ENCODE measurements around the gene WNT1.

Gene WNT1

GRCh38 chr12:48985901-48986300, 7.8 kb downstream of the WNT1 start:
- Histone ChIP-seq H3K4me3 (ENCODE audit: low read length) (no peak overlapping the region), H3K79me2 (ENCODE audit: control insufficient read depth, low read length) (no peaks in the 10 kb centered on the region), H3F3A (ENCODE audit: control insufficient read depth, insufficient read depth) (no peaks in the 10 kb centered on the region), H4K20me1 (ENCODE audit: control insufficient read depth, insufficient read depth, low read depth, low read length) (no peaks in the 10 kb centered on the region), H3K4me2 (ENCODE audit: low read length) (no peak overlapping the region), H3K27ac (ENCODE audit: low read depth, low read length) (no peak overlapping the region), H3K4me1 (ENCODE audit: control insufficient read depth, low read length) (peaks cover 8% of the 10 kb centered on the region), H3K9me3 (ENCODE audit: control insufficient read depth, insufficient read depth, low read length) (no peaks in the 10 kb centered on the region), H3K27me3 (ENCODE audit: control insufficient read depth, low read length) (peaks cover 71% of the 10 kb centered on the region), H3K9me2 (replicated peaks; ENCODE audit: control insufficient read depth, low read length) (no peaks in the 10 kb centered on the region), H3K36me3 (ENCODE audit: control insufficient read depth, low read length) (no peaks in the 10 kb centered on the region)
- no peak for TF ChIP-seq EZH2phosphoT487 (IDR thresholded peaks at IDR 0.05; ENCODE audit: borderline replicate concordance, low read length)

GRCh38 chr12:48986720-48987291, 8.7 kb downstream of the WNT1 start:
- no peaks in the 10 kb centered on the region for H3F3A ChIP-seq (ENCODE audit: control insufficient read depth, insufficient read depth)
- no peaks in the 10 kb centered on the region for H3K79me2 ChIP-seq (ENCODE audit: control insufficient read depth, low read length)
- H4K20me1 ChIP-seq (ENCODE audit: control insufficient read depth, insufficient read depth, low read depth, low read length): no peaks in the 10 kb centered on the region
- no peak for TF ChIP-seq CTCF (IDR thresholded peaks at IDR 0.05; ENCODE audit: low read depth, low read length, poor library complexity, severe bottlenecking)
- TF ChIP-seq EZH2phosphoT487 (IDR thresholded peaks at IDR 0.05; ENCODE audit: borderline replicate concordance, low read length): no peak
- no peak overlapping the region for H3K4me3 ChIP-seq (ENCODE audit: low read length)
- H3K4me2 ChIP-seq (ENCODE audit: low read length): no peak overlapping the region
- H3K27ac ChIP-seq (ENCODE audit: low read depth, low read length): no peak overlapping the region
- peaks cover 66% of the 10 kb centered on the region for H3K27me3 ChIP-seq (ENCODE audit: control insufficient read depth, low read length)
- H3K9me3 ChIP-seq (ENCODE audit: control insufficient read depth, insufficient read depth, low read length): no peaks in the 10 kb centered on the region
- H3K9me2 ChIP-seq (replicated peaks; ENCODE audit: control insufficient read depth, low read length): no peaks in the 10 kb centered on the region
- no peaks in the 10 kb centered on the region for H3K36me3 ChIP-seq (ENCODE audit: control insufficient read depth, low read length)
- H3K4me1 ChIP-seq (ENCODE audit: control insufficient read depth, low read length): no peaks in the 10 kb centered on the region

GRCh38 chr12:48988030-48988649, 10.0 kb downstream of the WNT1 start:
- Histone ChIP-seq H3F3A (ENCODE audit: control insufficient read depth, insufficient read depth) (no peaks in the 10 kb centered on the region), H3K79me2 (ENCODE audit: control insufficient read depth, low read length) (no peaks in the 10 kb centered on the region), H3K4me1 (ENCODE audit: control insufficient read depth, low read length) (no peaks in the 10 kb centered on the region), H3K9me3 (ENCODE audit: control insufficient read depth, insufficient read depth, low read length) (no peaks in the 10 kb centered on the region), H3K27me3 (ENCODE audit: control insufficient read depth, low read length) (peaks cover 58% of the 10 kb centered on the region), H3K27ac (ENCODE audit: low read depth, low read length) (no peak overlapping the region), H3K4me3 (ENCODE audit: low read length) (no peak overlapping the region), H3K4me2 (ENCODE audit: low read length) (no peak overlapping the region), H4K20me1 (ENCODE audit: control insufficient read depth, insufficient read depth, low read depth, low read length) (no peaks in the 10 kb centered on the region), H3K36me3 (ENCODE audit: control insufficient read depth, low read length) (no peaks in the 10 kb centered on the region), H3K9me2 (replicated peaks; ENCODE audit: control insufficient read depth, low read length) (no peaks in the 10 kb centered on the region)
- no peak for TF ChIP-seq EZH2phosphoT487 (IDR thresholded peaks at IDR 0.05; ENCODE audit: borderline replicate concordance, low read length)
- TF ChIP-seq CTCF (IDR thresholded peaks at IDR 0.05; ENCODE audit: low read depth, low read length, poor library complexity, severe bottlenecking): peak; percentile 99

- peaks cover 6% of the 10 kb centered on the region; the same call in 1 of the 2 replicates for H3K4me1 ChIP-seq (ENCODE audit: control insufficient read depth, low read length)
- no peaks in the 10 kb centered on the region for H3K9me2 ChIP-seq (replicated peaks; ENCODE audit: control insufficient read depth, low read length)
- no peaks in the 10 kb centered on the region for H4K20me1 ChIP-seq (ENCODE audit: control insufficient read depth, insufficient read depth, low read depth, low read length)
- H3K79me2 ChIP-seq (ENCODE audit: control insufficient read depth, low read length): no peaks in the 10 kb centered on the region
- no peaks in the 10 kb centered on the region for H3F3A ChIP-seq (ENCODE audit: control insufficient read depth, insufficient read depth)
- H3K27ac ChIP-seq (ENCODE audit: low read depth, low read length): no peak overlapping the region
- H3K4me2 ChIP-seq (ENCODE audit: low read length): no peak overlapping the region
- H3K27me3 ChIP-seq (ENCODE audit: control insufficient read depth, low read length): peaks cover 52% of the 10 kb centered on the region
- no peak for TF ChIP-seq CTCF (IDR thresholded peaks at IDR 0.05; ENCODE audit: low read depth, low read length, poor library complexity, severe bottlenecking)
- no peak for TF ChIP-seq EZH2phosphoT487 (IDR thresholded peaks at IDR 0.05; ENCODE audit: borderline replicate concordance, low read length)
- no peaks in the 10 kb centered on the region for H3K36me3 ChIP-seq (ENCODE audit: control insufficient read depth, low read length)
- H3K9me3 ChIP-seq (ENCODE audit: control insufficient read depth, insufficient read depth, low read length): no peaks in the 10 kb centered on the region
- H3K4me3 ChIP-seq (ENCODE audit: low read length): no peak overlapping the region
Observed at GRCh38 chr12:48990552-48990951, 12.4 kb downstream of the WNT1 start.

Data from DOHH2 (cell line).